Ovary (tissue), 9 donors: Measurements from ENCODE around the gene PMPCA. TPM values are rescaled to one million over a fixed set of nuclear protein-coding genes. Genes with fewer than 3 reads are reported as not detected.

ENCODE experiments used
- DNase-seq, 5 donors: peaks; one replicate each; pipeline ENCODE4 v3.0.0-alpha.2; 2019 to 2020
- H3K27ac ChIP-seq, 2 donors: fragments of 200-600 bp; one replicate each; pipeline versions ENCODE4 v1.5.1 to v1.8.0; 2019 to 2022
- H3K27me3 ChIP-seq: fragments of 200-600 bp; one replicate; pipeline ENCODE4 v1.8.0; 2022
- H3K36me3 ChIP-seq: fragments of 200-600 bp; sonication (generic); one replicate; pipeline ENCODE4 v1.5.1; 2019
- H3K4me1 ChIP-seq: one replicate; pipeline ENCODE4 v1.8.1; 2013; ENCODE audit warnings: mild to moderate bottlenecking, moderate library complexity; ENCODE audit not compliant: insufficient read depth
- H3K4me3 ChIP-seq: fragments of 200-600 bp; sonication (generic); one replicate; pipeline ENCODE4 v1.5.1; 2017
- H3K9me3 ChIP-seq, 2 donors: fragments of 200-600 bp in 1 of 2; sonication (generic) in 1 of 2; one replicate each; pipeline versions ENCODE4 v1.5.1 to v1.8.1; 2013 to 2019; ENCODE audit warnings: mild to moderate bottlenecking in 1 of 2, moderate library complexity in 1 of 2
- CTCF ChIP-seq, 3 donors: fragments of 450-650 bp in 2 of 3; fragments of 200-600 bp in 1 of 3; IDR thresholded peaks; one replicate each; pipeline versions ENCODE4 v1.5.1 to v1.8.0; 2016 to 2022; ENCODE audit warnings: antibody characterized with exemption in 3 of 3, mild to moderate bottlenecking in 1 of 3
- EP300 ChIP-seq: sonication (generic); formaldehyde crosslinking; IDR thresholded peaks from one replicate; pipeline ENCODE4 v1.6.1; 2017; ENCODE audit warnings: antibody characterized with exemption
- POLR2A ChIP-seq: fragments of 450-650 bp; IDR thresholded peaks from one replicate; pipeline ENCODE4 v1.6.1; 2017; ENCODE audit warnings: antibody characterized with exemption, mild to moderate bottlenecking, moderate library complexity
- WGBS, 3 donors: extraction: QIAGEN DNeasy Blood & Tissue Kit in 1 of 3; methylation state at CpG; one replicate each; pipeline versions ENCODE4 v1.1.5 to v1.1.7; 2013 to 2017; 5-methylcytosine and 5-hydroxymethylcytosine counted together
- intact Hi-C, 4 donors: fragments of 100-400 bp; cut with DNase I; formaldehyde crosslinking; loops; one replicate each; pipeline versions ENCODE4 v1.11.0 to v1.15.1; 2022 to 2023
- polyA plus RNA-seq, 2 donors: library from polyadenylated mRNA; stranded (reverse); fragments of 200-250 nt in 1 of 2; fragments of 350-450 nt in 1 of 2; fragmentation: Illumina TruSeq in 1 of 2; extraction: RNeasy Lipid Tissue Mini Kit (QIAGEN cat#74804) in 1 of 2; gene quantifications; one replicate each; pipeline ENCODE4 v1.2.3, GENCODE V29; 2013 to 2014
- total RNA-seq, 7 donors: library from RNA; depleted of rRNA in 2 of 7; stranded (reverse); fragments of >200 nt in 2 of 7; fragmentation: NEBNext Ultra II Directional in 3 of 7; extraction: Animal tissue kit (Norgen Biotek cat#: 25700) in 3 of 7; gene quantifications; one replicate each; pipeline versions ENCODE4 v1.1.0 to v1.2.4, GENCODE V29; 2016 to 2023
- donor health status: DM: no; HTN: no; CAD: no; lungs with moderate emphysema.
- donor health status: DM: no; HTN: no; CAD: no.
- donor health status: Bipolar disorder and iron deficiency.
- donor health status: DM: yes; HTN: yes; CAD: no.
- donor health status: DM: no; HTN: no; CAD: no.
- donor health status: DM: yes; HTN: yes; CAD: no.

PMPCA gene
- total and polyA plus RNA-seq, 9 donors, result 18.7 to 82.4 (median 40.1) TPM

GRCh38 chr9:136426787-136427186 lies 16.3 kb downstream of the PMPCA start:
- intact Hi-C loops, result no loop called here
- no peak for DNase-seq
- Histone ChIP-seq H3K4me1 (no peaks in the 10 kb centered on the region), H3K9me3 (no peaks in the 10 kb centered on the region), H3K4me3 (no peak overlapping the region), H3K27me3 (no peaks in the 10 kb centered on the region), H3K27ac (no peak overlapping the region), H3K36me3 (no peaks in the 10 kb centered on the region)
- no peak for TF ChIP-seq EP300
- no peak for TF ChIP-seq CTCF (IDR thresholded peaks at IDR 0.05)
- no peak for TF ChIP-seq POLR2A
- WGBS, 3 donors, result 80 to 85% (median 81%) methylated on average over 12 of the region's 12 CpGs

- intact Hi-C loops, result no loop called here
- Histone ChIP-seq H3K27me3 (no peaks in the 10 kb centered on the region), H3K27ac (no peak overlapping the region), H3K4me3 (no peak overlapping the region), H3K36me3 (no peaks in the 10 kb centered on the region), H3K9me3 (no peaks in the 10 kb centered on the region), H3K4me1 (no peaks in the 10 kb centered on the region)
- 78 to 82% (median 81%) methylated on average over 21 of the region's 21 CpGs for WGBS, 3 donors
- TF ChIP-seq EP300, result no peak
- no peak for TF ChIP-seq POLR2A
- DNase-seq, result no peak
Observed at GRCh38 chr9:136429075-136429628, 18.7 kb downstream of the PMPCA start.

GRCh38 chr9:136429683-136430491 lies 19.4 kb downstream of the PMPCA start:
- no peaks in the 10 kb centered on the region for H3K36me3 ChIP-seq

GRCh38 chr9:136430588-136431234 lies 20.3 kb downstream of the PMPCA start:
- H3K9me3 ChIP-seq, result no peaks in the 10 kb centered on the region
- WGBS, 3 donors, result 89 to 93% (median 92%) methylated on average over 29 of the region's 29 CpGs

More at GRCh38 chr9:136429683-136430491, 19.4 kb downstream of the PMPCA start:
- H3K4me1 ChIP-seq, result no peaks in the 10 kb centered on the region
- WGBS, 3 donors, result 68 to 76% (median 76%) methylated on average over 32 of the region's 32 CpGs
- H3K27me3 ChIP-seq, result no peaks in the 10 kb centered on the region
- TF ChIP-seq POLR2A (no peak), EP300 (no peak), CTCF (IDR thresholded peaks at IDR 0.05) (no peak)
- H3K9me3 ChIP-seq, result no peaks in the 10 kb centered on the region
- H3K27ac ChIP-seq, result no peak overlapping the region
- H3K4me3 ChIP-seq, result no peak overlapping the region
- DNase-seq, result no peak
- intact Hi-C loops, result no loop called here

More at GRCh38 chr9:136430588-136431234, 20.3 kb downstream of the PMPCA start:
- Histone ChIP-seq H3K27ac (no peak overlapping the region), H3K27me3 (no peaks in the 10 kb centered on the region), H3K4me3 (no peak overlapping the region), H3K36me3 (no peaks in the 10 kb centered on the region), H3K4me1 (no peaks in the 10 kb centered on the region)
- intact Hi-C loops, result no loop called here
- TF ChIP-seq POLR2A (no peak), CTCF (IDR thresholded peaks at IDR 0.05) (no peak), EP300 (no peak)
- no peak for DNase-seq
